HG03342 (cell line): ENCODE results near the gene IRF1.
A peak's percentile ranks its signal among the peaks of the same experiment; 100 is the strongest.
"Not testable (repeated sequence)": the region's sequence is repeated elsewhere in the genome, so short reads cannot be mapped to it uniquely, and the experiment has no call there.

Source experiments
- ATAC-seq: cut with Tn5 transposase; IDR thresholded peaks from one replicate; pipeline ENCODE4 v1.9.1; 2021; ENCODE audit warnings: mild to moderate bottlenecking, moderate library complexity; ENCODE audit not compliant: unreplicated experiment

IRF1 gene

GRCh38 chr5:132487841-132488555, 2.6 kb downstream of the IRF1 start:
- no peak for ATAC-seq

GRCh38 chr5:132487095-132487428, 3.5 kb downstream of the IRF1 start:
- ATAC-seq, result no peak

DNA sequence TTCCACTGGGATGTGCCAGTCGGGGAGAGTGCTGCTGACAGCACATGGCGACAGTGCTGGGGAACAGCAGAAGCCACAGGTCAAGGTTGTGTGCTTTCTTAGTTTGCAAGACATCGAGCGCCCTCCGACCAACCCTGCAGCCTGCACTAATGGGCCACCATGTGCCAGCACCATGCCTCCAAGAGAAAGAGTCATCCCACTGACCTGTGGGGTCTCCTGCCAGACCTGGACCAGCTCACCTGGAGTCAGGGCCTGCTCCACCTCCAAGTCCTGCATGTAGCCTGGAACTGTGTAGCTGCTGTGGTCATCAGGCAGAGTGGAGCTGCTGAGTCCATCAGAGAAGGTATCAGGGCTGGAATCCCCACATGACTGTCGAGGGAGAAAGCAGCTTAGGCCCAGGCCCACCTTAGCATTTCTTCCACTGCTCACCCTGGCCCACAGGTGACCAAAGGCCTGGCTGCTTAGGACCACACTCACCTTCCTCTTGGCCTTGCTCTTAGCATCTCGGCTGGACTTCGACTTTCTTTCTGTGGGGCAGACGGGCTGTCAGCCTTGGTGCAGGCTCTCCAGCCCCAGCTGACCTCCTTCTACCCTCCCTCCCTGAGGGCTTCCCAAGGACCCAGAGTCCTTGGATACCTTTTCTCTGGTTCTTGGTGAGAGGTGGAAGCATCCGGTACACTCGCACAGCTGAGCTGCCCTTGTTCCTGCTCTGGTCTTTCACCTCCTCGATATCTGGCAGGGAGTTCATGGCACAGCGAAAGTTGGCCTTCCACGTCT, 4.1 kb downstream of the IRF1 start:
- no peak for ATAC-seq

DNA sequence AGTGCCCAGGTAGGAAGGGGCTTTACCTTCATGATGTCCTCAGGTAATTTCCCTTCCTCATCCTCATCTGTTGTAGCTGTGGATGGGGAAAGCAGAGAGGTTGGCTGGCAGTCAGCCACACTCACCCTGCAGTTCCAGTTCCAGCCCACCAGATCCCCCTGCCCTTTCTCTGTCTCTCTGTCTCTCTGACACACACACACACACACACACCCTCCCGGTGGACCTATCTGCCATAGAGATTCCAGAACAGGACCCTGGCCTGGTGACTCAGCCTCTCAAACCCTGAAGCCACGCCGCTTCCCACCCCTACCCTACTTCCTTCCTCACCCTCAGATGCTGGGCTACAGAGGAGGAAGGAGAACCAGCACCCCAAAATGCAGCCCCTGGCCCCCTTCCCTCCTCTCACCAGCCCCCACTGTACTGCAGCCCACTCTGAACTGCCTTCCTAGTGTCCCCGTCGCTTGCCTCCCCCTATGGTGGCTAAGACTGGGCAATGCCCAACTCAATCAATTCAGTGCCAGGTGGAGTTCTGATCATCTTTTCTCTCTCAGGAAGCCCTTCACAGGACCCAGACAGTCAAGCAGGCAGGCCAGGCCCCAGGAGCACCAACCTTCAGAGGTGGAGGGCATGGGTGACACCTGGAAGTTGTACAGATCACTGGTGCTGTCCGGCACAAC, 4.8 kb downstream of the IRF1 start:
- no peak for ATAC-seq

DNA sequence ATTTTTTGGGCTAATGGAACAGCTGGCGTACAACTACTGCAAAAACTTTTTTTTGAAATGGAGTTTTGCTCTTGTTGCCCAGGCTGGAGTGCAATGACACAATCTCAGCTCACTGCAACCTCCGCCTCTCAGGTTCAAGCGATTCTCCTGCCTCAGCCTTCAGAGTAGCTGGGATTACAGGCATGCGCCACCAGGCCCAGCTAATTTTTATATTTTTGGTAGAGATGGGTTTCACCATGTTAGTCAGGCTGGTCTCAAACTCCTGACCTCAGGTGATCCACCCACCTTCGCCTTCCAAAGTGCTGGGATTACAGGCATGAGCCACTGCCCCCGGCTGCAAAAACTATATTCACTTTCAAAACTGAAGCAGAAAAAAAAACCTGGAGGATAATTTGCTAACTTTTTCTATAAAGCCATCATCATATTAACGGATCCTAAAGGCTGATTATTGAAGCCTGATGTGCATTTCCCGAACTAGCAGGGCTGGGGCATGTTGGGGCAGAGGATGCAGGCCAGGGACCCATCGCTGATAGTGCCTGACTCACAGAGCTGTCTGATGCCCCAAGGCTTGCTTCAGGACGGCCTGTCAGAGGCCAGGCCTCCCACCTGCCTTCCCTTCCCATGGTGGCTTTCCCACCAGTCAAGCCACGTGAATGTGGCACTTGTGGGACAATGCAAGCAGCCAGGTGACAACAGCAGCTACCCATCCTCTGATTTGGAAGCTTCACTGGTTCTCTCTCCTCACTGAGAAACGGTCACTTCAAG, 5.5 kb downstream of the IRF1 start:
- ATAC-seq, result not testable (repeated sequence)

- ATAC-seq, result no peak
Measured at GRCh38 chr5:132484391-132484725, 6.2 kb downstream of the IRF1 start.

DNA sequence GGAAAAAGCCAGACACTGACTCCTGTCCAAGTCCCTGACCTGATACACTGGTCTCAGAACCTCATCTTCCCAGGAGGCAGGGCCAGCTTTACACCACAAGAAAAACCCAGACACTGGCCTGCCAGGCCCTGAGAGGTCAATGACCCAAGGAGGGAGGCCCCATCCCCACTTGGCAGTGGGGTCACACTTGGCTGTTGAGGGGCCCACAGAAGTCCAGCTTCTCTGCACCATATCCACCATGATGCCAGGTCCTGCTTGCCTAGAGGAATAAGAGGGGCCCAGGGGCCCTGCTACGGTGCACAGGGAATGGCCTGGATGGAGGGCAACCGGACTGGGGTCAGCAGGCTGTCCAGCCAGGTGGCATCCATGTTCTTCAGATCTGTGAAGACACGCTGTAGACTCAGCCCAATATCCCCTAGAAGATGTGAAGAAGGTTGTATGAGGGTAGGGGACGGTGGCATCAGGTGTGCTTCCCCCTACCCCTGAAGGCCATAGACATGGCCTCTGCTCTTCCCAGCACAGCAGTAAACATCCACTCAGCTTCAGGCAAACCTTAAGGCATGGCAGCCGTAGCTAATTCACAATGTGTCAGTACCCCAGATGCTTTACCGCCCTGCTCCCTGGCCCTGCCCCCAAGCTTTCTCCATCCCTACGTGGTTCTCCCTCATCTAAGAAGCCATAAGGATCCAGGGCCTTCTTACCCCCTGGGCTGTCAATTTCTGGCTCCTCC, 6.7 kb downstream of the IRF1 start:
- ATAC-seq, result no peak

DNA sequence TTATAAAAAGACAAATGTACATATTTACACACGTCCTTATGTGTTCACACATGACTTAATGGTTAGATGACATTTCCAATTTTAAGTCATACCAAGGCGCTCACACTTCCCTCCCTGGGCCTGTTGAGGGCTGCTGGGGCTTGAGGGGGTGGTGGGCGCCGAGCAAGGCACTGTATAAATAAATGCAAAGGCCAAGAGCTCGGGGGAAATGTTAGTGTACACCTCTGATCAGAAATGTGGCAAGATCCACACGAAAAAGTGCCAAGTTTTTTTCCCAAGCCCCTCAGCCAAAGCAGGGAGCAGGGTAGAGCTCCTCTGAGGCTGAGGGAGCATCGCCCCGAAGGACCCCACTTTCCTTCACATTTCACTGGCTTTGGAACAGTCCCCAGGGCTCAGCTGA, 7.5 kb downstream of the IRF1 start:
- ATAC-seq, result no peak

GRCh38 chr5:132481596-132482211, 8.9 kb downstream of the IRF1 start:
- ATAC-seq, result no peak

DNA sequence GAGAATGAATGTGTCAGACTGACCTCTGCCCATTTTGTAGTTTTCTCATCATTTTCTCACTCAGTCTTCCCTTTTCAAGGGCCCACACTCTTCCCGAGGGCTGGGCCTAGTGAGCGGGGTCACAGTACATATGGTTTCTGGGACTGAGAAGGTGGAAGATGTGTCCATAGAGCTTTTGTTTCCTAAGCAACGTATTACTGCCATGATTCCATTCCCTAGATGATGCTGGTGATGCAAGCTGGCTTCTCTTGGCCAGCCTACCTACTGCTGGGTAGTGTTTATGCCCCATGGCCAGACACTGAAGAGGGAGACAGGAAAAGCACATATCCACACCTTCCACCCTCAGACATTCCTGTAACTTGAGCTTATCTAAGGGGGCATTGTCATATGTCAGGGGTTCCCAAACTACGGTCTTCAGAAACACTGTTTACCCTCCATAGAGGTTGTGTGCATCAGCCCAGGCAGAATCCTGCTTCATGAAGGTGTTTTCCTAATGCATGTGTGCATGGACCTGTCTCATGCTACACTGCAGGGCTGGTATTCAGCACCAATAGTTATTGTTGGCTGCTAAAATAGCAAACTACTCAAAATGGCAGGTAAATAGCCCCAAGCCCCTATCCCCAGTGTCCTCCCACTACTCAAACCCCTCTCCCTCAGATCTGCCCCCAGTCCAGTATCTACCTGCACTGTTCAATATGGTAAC, 9.5 kb downstream of the IRF1 start:
- ATAC-seq, result no peak

DNA sequence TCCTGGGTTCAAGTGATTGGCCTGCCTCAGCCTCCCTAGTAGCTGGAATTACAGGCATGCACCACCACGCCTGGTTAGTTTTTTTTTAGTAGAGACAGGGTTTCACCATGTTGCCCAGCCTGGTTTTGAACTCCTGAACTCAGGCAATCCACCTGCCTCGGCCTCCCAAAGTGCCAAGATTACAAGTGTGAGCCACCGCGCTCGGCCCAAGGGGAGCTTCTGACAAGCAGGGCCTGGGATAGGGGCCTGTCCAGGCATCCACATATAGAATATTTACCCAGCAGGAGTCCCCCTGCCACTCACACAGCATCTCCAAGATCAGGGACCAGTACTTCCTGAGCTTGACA, 10.1 kb downstream of the IRF1 start:
- ATAC-seq, result no peak

- peak; percentile 37 for ATAC-seq
Measured at GRCh38 chr5:132480042-132480441, 10.5 kb downstream of the IRF1 start.

- ATAC-seq, result peak; percentile 35
Measured at GRCh38 chr5:132479111-132479951, 11.2 kb downstream of the IRF1 start.

GRCh38 chr5:132478366-132478871, 12.2 kb downstream of the IRF1 start:
- no peak for ATAC-seq

GRCh38 chr5:132477784-132478365, 12.7 kb downstream of the IRF1 start:
- ATAC-seq, result no peak

GRCh38 chr5:132476876-132477781, 13.4 kb downstream of the IRF1 start:
- no peak for ATAC-seq
